GM19395 (cell line): ENCODE results near the gene PPP1R3G.

Experiments used
- ATAC-seq: cut with Tn5 transposase; IDR thresholded peaks from one replicate; pipeline ENCODE4 v1.9.1; 2021; ENCODE audit warnings: mild to moderate bottlenecking, moderate library complexity; ENCODE audit not compliant: unreplicated experiment

Gene PPP1R3G

DNA sequence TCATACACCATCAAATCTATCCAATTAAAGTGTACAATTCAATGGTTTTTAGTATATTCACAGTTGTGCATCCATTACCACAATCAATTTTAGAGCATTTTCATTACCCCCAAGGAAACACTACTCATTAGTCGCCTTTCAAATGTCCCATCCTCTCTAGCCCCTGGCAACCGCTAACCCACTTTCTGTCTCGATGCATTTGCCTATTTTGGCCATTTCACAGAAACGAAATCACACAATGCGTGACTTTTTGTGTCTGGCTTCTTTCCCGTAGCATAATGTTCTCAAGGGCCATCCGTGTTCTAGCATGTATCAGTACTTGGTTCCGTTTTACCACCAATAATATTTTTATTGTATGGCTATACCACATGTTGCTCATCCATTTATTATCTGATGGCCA lies 51.7 kb downstream of the PPP1R3G start:
- ATAC-seq = no peak
